Mammary epithelial cell (primary cell): ENCODE results near the gene EIF2D.

Experiments used
- CTCF ChIP-seq, 2 donors: IDR thresholded peaks in 1 of 2; conservative IDR thresholded peaks in 1 of 2; 2 replicates each; pipeline ENCODE4 v1.5.1; 2011 to 2012; ENCODE audit warnings: inconsistent platforms in 2 of 2, low read length in 2 of 2, mild to moderate bottlenecking in 2 of 2, control low read depth in 1 of 2, low read depth in 1 of 2; ENCODE audit not compliant: insufficient read depth in 1 of 2; ENCODE audit errors: extremely low read depth in 1 of 2
- EZH2 ChIP-seq: IDR thresholded peaks from 2 replicates; pipeline ENCODE4 v1.6.1; 2012; ENCODE audit warnings: low read length, inconsistent platforms, borderline replicate concordance

- TF ChIP-seq CTCF (conservative IDR thresholded peaks at IDR 0.05 in 1 of 2, IDR thresholded peaks at IDR 0.05 in 1 of 2; ENCODE audit: extremely low read depth in 1 of 2, insufficient read depth in 1 of 2, low read depth in 1 of 2, low read length in 2 of 2) (no peak), EZH2 (no peak)
Measured at GRCh38 chr1:206557636-206558473, 54.4 kb downstream of the EIF2D start.
